ENCODE data around the gene PSTK.

DNA sequence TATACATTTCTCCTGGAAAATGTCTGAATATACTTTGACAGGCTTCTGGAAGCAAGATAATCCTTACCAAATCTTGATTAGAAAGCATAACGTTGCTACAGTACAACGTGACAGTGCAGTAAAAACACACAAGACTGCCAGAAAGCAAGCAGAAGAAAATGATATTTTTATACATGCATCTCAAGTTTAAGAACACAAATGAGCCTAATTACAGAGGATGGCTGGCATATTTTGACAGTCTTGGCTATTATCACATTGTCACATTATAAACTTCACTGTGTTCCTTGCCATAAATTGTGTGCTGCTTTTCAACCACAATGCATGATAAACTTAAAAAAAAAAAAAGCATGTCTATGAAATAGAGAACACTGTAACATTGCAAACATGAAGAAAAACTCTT is 24.1 kb downstream of the PSTK start:
- no peak for TF ChIP-seq POLR2A (IDR thresholded peaks at IDR 0.05)
- TF ChIP-seq, protein P1, sequence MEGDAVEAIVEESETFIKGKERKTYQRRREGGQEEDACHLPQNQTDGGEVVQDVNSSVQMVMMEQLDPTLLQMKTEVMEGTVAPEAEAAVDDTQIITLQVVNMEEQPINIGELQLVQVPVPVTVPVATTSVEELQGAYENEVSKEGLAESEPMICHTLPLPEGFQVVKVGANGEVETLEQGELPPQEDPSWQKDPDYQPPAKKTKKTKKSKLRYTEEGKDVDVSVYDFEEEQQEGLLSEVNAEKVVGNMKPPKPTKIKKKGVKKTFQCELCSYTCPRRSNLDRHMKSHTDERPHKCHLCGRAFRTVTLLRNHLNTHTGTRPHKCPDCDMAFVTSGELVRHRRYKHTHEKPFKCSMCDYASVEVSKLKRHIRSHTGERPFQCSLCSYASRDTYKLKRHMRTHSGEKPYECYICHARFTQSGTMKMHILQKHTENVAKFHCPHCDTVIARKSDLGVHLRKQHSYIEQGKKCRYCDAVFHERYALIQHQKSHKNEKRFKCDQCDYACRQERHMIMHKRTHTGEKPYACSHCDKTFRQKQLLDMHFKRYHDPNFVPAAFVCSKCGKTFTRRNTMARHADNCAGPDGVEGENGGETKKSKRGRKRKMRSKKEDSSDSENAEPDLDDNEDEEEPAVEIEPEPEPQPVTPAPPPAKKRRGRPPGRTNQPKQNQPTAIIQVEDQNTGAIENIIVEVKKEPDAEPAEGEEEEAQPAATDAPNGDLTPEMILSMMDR (IDR thresholded peaks at IDR 0.05): no peak
